ENCODE measurements around the gene CD37. TPM values are rescaled to one million over a fixed set of nuclear protein-coding genes. Genes with fewer than 3 reads are reported as not detected.

The CD37 gene
- total and polyA plus RNA-seq, 9 donors: 1.5 to 21.5 (median 5.4) TPM

- Histone ChIP-seq H3K27ac (no peak overlapping the region), H3K9me3 (no peaks in the 10 kb centered on the region), H3K4me1 (ENCODE audit: insufficient read depth) (peaks cover 3% of the 10 kb centered on the region), H3K27me3 (no peaks in the 10 kb centered on the region), H3K4me3 (no peak overlapping the region), H3K36me3 (no peaks in the 10 kb centered on the region)
- no peak for DNase-seq
- intact Hi-C loops (cut with DNase I): no loop called here
- 66 to 74% (median 69%) methylated on average over 9 of the region's 9 CpGs for WGBS, 3 donors
- TF ChIP-seq POLR2A (IDR thresholded peaks at IDR 0.05): no peak
- no peak for TF ChIP-seq CTCF (IDR thresholded peaks at IDR 0.05)
- TF ChIP-seq EP300 (IDR thresholded peaks at IDR 0.05): no peak
Observed at GRCh38 chr19:49357186-49357585, 22.0 kb downstream of the CD37 start.

GRCh38 chr19:49359851-49360820 lies 24.9 kb downstream of the CD37 start:
- Histone ChIP-seq H3K9me3 (no peaks in the 10 kb centered on the region), H3K27ac (no peak overlapping the region), H3K27me3 (no peaks in the 10 kb centered on the region), H3K4me1 (ENCODE audit: insufficient read depth) (peaks cover 3% of the 10 kb centered on the region), H3K4me3 (no peak overlapping the region), H3K36me3 (no peaks in the 10 kb centered on the region)
- no peak for TF ChIP-seq EP300 (IDR thresholded peaks at IDR 0.05)
- TF ChIP-seq POLR2A (IDR thresholded peaks at IDR 0.05): no peak
- TF ChIP-seq CTCF (IDR thresholded peaks at IDR 0.05): no peak
- 78 to 81% (median 80%) methylated on average over 17 of the region's 17 CpGs for WGBS, 3 donors
- DNase-seq: no peak
- intact Hi-C loops (cut with DNase I): loop anchor here in 1 of 4 donors (10.0 kb wide), 1 partner anchor 85 kb away; the partner anchor contains the start of gene SLC17A7

GRCh38 chr19:49361438-49362047 lies 26.3 kb downstream of the CD37 start:
- peak; percentile 70 for TF ChIP-seq POLR2A (IDR thresholded peaks at IDR 0.05)
- TF ChIP-seq CTCF (IDR thresholded peaks at IDR 0.05): no peak
- peak; percentile 39 for TF ChIP-seq EP300 (IDR thresholded peaks at IDR 0.05)
- peak; percentile 89 to 94 (median 93) for DNase-seq
- Histone ChIP-seq H3K4me1 (ENCODE audit: insufficient read depth) (peaks cover 2% of the 10 kb centered on the region), H3K27ac (peak overlapping the region; percentile 88 to 92), H3K9me3 (no peaks in the 10 kb centered on the region), H3K36me3 (no peaks in the 10 kb centered on the region), H3K4me3 (peak overlapping the region; percentile 53), H3K27me3 (no peaks in the 10 kb centered on the region)
- 0 to 2% (median 1%) methylated on average over 26 to 27 of the region's 27 CpGs for WGBS, 3 donors
- intact Hi-C loops (cut with DNase I): loop anchor here in 1 of 4 donors (10.0 kb wide), 1 partner anchor 83 kb away; the partner anchor contains the start of gene SLC17A7

- no peak for TF ChIP-seq CTCF (IDR thresholded peaks at IDR 0.05)
- no peak for TF ChIP-seq EP300 (IDR thresholded peaks at IDR 0.05)
- TF ChIP-seq POLR2A (IDR thresholded peaks at IDR 0.05): peak; percentile 50
- intact Hi-C loops (cut with DNase I): loop anchor here in 1 of 4 donors (10.0 kb wide), 1 partner anchor 83 kb away; the partner anchor contains the start of gene SLC17A7
- no peaks in the 10 kb centered on the region for H3K36me3 ChIP-seq
- H3K4me3 ChIP-seq: peak within 1 kb of the TSS; percentile 53
- no peaks in the 10 kb centered on the region for H3K27me3 ChIP-seq
- 0 to 1% (median 1%) methylated on average over 51 to 52 of the region's 52 CpGs for WGBS, 3 donors
- no peaks in the 10 kb centered on the region for H3K9me3 ChIP-seq
- H3K27ac ChIP-seq: peak within 1 kb of the TSS; percentile 88 to 92
- no peaks in the 10 kb centered on the region for H3K4me1 ChIP-seq (ENCODE audit: insufficient read depth)
- peak; percentile 85 to 90 (median 86) for DNase-seq
Observed at GRCh38 chr19:49362048-49362928, 27.1 kb downstream of the CD37 start, which contains the start of gene TEAD2. TEAD2 (minus strand) TSS chr19:49362416; CDS start chr19:49360075, 2,341 bp downstream.

Measured in ovary (tissue), 9 donors.